B cell (primary cell): ENCODE data around the gene RCVRN.

Experiments
- CTCF ChIP-seq: fragments of 200-600 bp; IDR thresholded peaks from one replicate; pipeline ENCODE4 v1.8.0; 2022; ENCODE audit warnings: antibody characterized with exemption, mild to moderate bottlenecking
- EZH2 ChIP-seq: IDR thresholded peaks from 2 replicates; pipeline ENCODE4 v1.6.1; 2012; ENCODE audit warnings: borderline replicate concordance, low read depth, mild to moderate bottlenecking, moderate library complexity, low read length; ENCODE audit not compliant: insufficient read depth, poor library complexity, severe bottlenecking

GRCh38 chr17:9850151-9850550 lies 54.9 kb downstream of the RCVRN start:
- TF ChIP-seq CTCF: no peak
- no peak for TF ChIP-seq EZH2
